HG03442 (cell line): ENCODE results near the gene HSH2D.
"Not testable (repeated sequence)": the region's sequence is repeated elsewhere in the genome, so short reads cannot be mapped to it uniquely, and the experiment has no call there.

Experiments used
- ATAC-seq: cut with Tn5 transposase; IDR thresholded peaks from one replicate; pipeline ENCODE4 v1.9.1; 2021; ENCODE audit warnings: mild to moderate bottlenecking, moderate library complexity; ENCODE audit not compliant: unreplicated experiment

Gene HSH2D

GRCh38 chr19:16119075-16119857 is 24.2 kb upstream of the HSH2D start:
- ATAC-seq = not testable (repeated sequence)

- ATAC-seq = no peak
These were observed 22.3 kb upstream of the HSH2D start for GRCh38 chr19:16121141-16121540.

- no peak for ATAC-seq
These were observed 21.5 kb upstream of the HSH2D start for GRCh38 chr19:16121967-16122366.

- no peak for ATAC-seq
These were observed 18.5 kb upstream of the HSH2D start for GRCh38 chr19:16124953-16125352.

- ATAC-seq = no peak
These were observed 17.6 kb upstream of the HSH2D start for GRCh38 chr19:16125737-16126495.

- ATAC-seq = no peak
These were observed 16.4 kb upstream of the HSH2D start for GRCh38 chr19:16127080-16127479.

- no peak for ATAC-seq
These were observed 15.6 kb upstream of the HSH2D start for GRCh38 chr19:16127776-16128371.

- no peak for ATAC-seq
These were observed 11.8 kb upstream of the HSH2D start for GRCh38 chr19:16131648-16132047.

GRCh38 chr19:16133818-16134217 is 9.7 kb upstream of the HSH2D start:
- no peak for ATAC-seq

GRCh38 chr19:16134510-16134909 is 9.0 kb upstream of the HSH2D start:
- ATAC-seq = no peak

GRCh38 chr19:16135430-16136127 is 7.9 kb upstream of the HSH2D start:
- ATAC-seq = no peak

GRCh38 chr19:16136185-16136999 is 7.1 kb upstream of the HSH2D start:
- ATAC-seq = no peak

GRCh38 chr19:16139752-16140151 is 3.7 kb upstream of the HSH2D start:
- ATAC-seq = no peak

GRCh38 chr19:16141043-16141442 is 2.4 kb upstream of the HSH2D start:
- ATAC-seq = no peak

GRCh38 chr19:16142032-16142580 is 1.4 kb upstream of the HSH2D start:
- ATAC-seq = no peak

- ATAC-seq = no peak
These were observed 714 bp downstream of the HSH2D start for GRCh38 chr19:16144216-16144581.

GRCh38 chr19:16146112-16146511 is 2.6 kb downstream of the HSH2D start:
- ATAC-seq = no peak

- ATAC-seq = no peak
These were observed 5.2 kb downstream of the HSH2D start for GRCh38 chr19:16148443-16149229.

GRCh38 chr19:16153582-16154336 is 10.3 kb downstream of the HSH2D start:
- no peak for ATAC-seq
